ENCODE data around the gene PAPSS1. TPM values are rescaled to one million over a fixed set of nuclear protein-coding genes. Genes with fewer than 3 reads are reported as not detected.

The PAPSS1 gene
- total and polyA plus RNA-seq, 2 donors (not counting 3 experiments of a cell fraction or from before 2014, with no cell fraction given): 69.6 to 77.2 TPM

DNA sequence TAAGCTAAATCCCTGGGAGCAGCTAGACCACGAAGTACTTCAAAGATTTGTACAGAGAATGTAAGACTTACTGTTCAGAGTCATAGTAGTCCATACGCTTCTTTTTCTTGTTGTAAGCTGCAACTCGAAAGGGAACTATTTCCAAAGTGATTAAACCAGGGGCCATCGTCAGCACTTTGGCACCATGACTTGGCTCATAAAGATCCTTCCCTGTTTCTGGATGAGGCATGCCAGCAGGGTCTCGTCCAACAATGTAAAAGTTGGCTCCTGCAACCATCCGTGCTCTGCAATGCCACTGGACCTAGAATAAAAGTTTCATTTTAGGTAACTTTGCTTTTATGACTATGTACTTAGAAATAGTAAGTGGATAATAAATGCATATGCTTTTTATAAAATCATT, 88.5 kb downstream of the PAPSS1 start:
- TF ChIP-seq GATA2 (IDR thresholded peaks at IDR 0.05; ENCODE audit: insufficient read depth, insufficient read length, low read depth, low read length) (no peak), JUN (IDR thresholded peaks at IDR 0.05; ENCODE audit: borderline replicate concordance, insufficient read depth, insufficient read length, low read depth) (no peak)
- TF ChIP-seq, protein P1, sequence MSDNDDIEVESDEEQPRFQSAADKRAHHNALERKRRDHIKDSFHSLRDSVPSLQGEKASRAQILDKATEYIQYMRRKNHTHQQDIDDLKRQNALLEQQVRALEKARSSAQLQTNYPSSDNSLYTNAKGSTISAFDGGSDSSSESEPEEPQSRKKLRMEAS (IDR thresholded peaks at IDR 0.05; ENCODE audit: insufficient read depth, insufficient read length): no peak
- no peak overlapping the region for H3K9ac ChIP-seq (replicated peaks; ENCODE audit: extremely low read depth, insufficient read depth, low read length)
- intact Hi-C loops (cut with micrococcal nuclease) (no loop called here), dilution Hi-C loops (cut with MboI; ENCODE audit: extremely low pct_ligation_motif_present, low sequenced_read_pairs) (no loop called here)
- H3K79me2 ChIP-seq (ENCODE audit: control insufficient read depth, insufficient read depth, low read length): no peaks in the 10 kb centered on the region
- no peaks in the 10 kb centered on the region for H3K9me3 ChIP-seq (replicated peaks; ENCODE audit: control insufficient read depth, insufficient read depth, low read length)
- POLR2A ChIA-PET: no interaction called here
- FAIRE-seq: no peak
- H3K4me2 ChIP-seq (ENCODE audit: insufficient read depth, low read length): no peak overlapping the region
- H2AFZ ChIP-seq (ENCODE audit: low read depth, low read length): no peak overlapping the region
- no peaks in the 10 kb centered on the region for H4K20me1 ChIP-seq (replicated peaks; ENCODE audit: control insufficient read depth, extremely low read depth, insufficient read depth, low read length)
- no peak overlapping the region for H3K27ac ChIP-seq (ENCODE audit: insufficient read depth, low read depth, low read length)
- BruUV-seq (replicated peaks): no TSS peak
- no peak overlapping the region for H3K4me3 ChIP-seq (replicated peaks in 1 of 3; ENCODE audit: insufficient read depth in 1 of 3, low read depth in 1 of 3, low read length in 3 of 3)
- H3K27me3 ChIP-seq (ENCODE audit: control insufficient read depth in 2 of 2, insufficient read depth in 2 of 2, low read length in 2 of 2): no peaks in the 10 kb centered on the region
- no peak for DNase-seq (ENCODE audit: low read depth, low spot score)
- CTCF ChIA-PET: no interaction called here
- no peaks in the 10 kb centered on the region for H3K4me1 ChIP-seq (ENCODE audit: control insufficient read depth, extremely low read depth, insufficient read depth, low read length)
- H3K36me3 ChIP-seq (ENCODE audit: control insufficient read depth in 2 of 2, extremely low read depth in 1 of 2, insufficient read depth in 2 of 2, low read length in 2 of 2): no peaks in the 10 kb centered on the region
- no peaks in the 10 kb centered on the region for H3K9me1 ChIP-seq (replicated peaks; ENCODE audit: control insufficient read depth, extremely low read depth, insufficient read depth, low read length)

DNA sequence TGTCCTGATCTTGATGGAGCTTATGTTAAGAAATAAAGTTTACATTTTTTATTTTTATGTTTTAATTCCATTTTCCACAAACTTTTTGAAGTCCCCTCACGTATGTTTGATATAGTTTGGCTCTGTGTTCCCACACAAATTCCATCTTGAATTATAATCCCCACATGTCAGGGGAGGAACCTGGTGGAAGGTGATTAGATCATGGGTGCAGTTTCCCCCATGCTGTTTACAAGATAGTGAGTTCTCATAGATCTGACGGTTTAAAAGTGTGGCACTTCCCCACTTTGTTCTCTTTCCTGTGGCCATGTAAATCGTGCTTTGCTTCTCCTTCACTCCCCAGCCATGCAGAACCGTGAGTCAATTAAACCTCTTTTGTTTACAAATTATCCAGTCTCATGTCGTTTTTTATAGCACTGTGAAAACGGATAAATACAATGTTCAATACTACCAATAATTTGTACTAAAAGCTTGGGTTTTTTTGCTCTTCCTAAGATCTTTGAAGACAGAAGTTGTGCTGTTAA, 89.8 kb downstream of the PAPSS1 start:
- dilution Hi-C loops (cut with MboI; ENCODE audit: extremely low pct_ligation_motif_present, low sequenced_read_pairs): no loop called here
- ChIA-PET CTCF (interaction anchor here (1.0 kb wide), 1 partner anchor 16 kb away, joined by 3 read pairs; no protein-coding TSS in a partner anchor), POLR2A (no interaction called here)
- Histone ChIP-seq H3K4me3 (replicated peaks in 1 of 3; ENCODE audit: insufficient read depth in 1 of 3, low read depth in 1 of 3, low read length in 3 of 3) (no peak overlapping the region), H3K4me2 (ENCODE audit: insufficient read depth, low read length) (no peak overlapping the region), H3K79me2 (ENCODE audit: control insufficient read depth, insufficient read depth, low read length) (no peaks in the 10 kb centered on the region), H2AFZ (ENCODE audit: low read depth, low read length) (no peak overlapping the region), H3K9me1 (replicated peaks; ENCODE audit: control insufficient read depth, extremely low read depth, insufficient read depth, low read length) (no peaks in the 10 kb centered on the region), H3K27ac (ENCODE audit: insufficient read depth, low read depth, low read length) (no peak overlapping the region), H3K4me1 (ENCODE audit: control insufficient read depth, extremely low read depth, insufficient read depth, low read length) (no peaks in the 10 kb centered on the region), H4K20me1 (replicated peaks; ENCODE audit: control insufficient read depth, extremely low read depth, insufficient read depth, low read length) (no peaks in the 10 kb centered on the region), H3K27me3 (ENCODE audit: control insufficient read depth in 2 of 2, insufficient read depth in 2 of 2, low read length in 2 of 2) (no peaks in the 10 kb centered on the region), H3K9ac (replicated peaks; ENCODE audit: extremely low read depth, insufficient read depth, low read length) (no peak overlapping the region), H3K36me3 (ENCODE audit: control insufficient read depth in 2 of 2, extremely low read depth in 1 of 2, insufficient read depth in 2 of 2, low read length in 2 of 2) (no peaks in the 10 kb centered on the region), H3K9me3 (replicated peaks; ENCODE audit: control insufficient read depth, insufficient read depth, low read length) (no peaks in the 10 kb centered on the region)
- no peak for FAIRE-seq
- DNase-seq (ENCODE audit: low read depth, low spot score): no peak
- no TSS peak for BruUV-seq (replicated peaks)
- intact Hi-C loops (cut with micrococcal nuclease): no loop called here
- TF ChIP-seq, protein P2, sequence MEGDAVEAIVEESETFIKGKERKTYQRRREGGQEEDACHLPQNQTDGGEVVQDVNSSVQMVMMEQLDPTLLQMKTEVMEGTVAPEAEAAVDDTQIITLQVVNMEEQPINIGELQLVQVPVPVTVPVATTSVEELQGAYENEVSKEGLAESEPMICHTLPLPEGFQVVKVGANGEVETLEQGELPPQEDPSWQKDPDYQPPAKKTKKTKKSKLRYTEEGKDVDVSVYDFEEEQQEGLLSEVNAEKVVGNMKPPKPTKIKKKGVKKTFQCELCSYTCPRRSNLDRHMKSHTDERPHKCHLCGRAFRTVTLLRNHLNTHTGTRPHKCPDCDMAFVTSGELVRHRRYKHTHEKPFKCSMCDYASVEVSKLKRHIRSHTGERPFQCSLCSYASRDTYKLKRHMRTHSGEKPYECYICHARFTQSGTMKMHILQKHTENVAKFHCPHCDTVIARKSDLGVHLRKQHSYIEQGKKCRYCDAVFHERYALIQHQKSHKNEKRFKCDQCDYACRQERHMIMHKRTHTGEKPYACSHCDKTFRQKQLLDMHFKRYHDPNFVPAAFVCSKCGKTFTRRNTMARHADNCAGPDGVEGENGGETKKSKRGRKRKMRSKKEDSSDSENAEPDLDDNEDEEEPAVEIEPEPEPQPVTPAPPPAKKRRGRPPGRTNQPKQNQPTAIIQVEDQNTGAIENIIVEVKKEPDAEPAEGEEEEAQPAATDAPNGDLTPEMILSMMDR (IDR thresholded peaks at IDR 0.05; ENCODE audit: extremely low read depth in 1 of 2, insufficient read depth in 1 of 2, low read depth in 1 of 2, low read length in 2 of 2): no peak
